Liver (tissue), 9 donors: ENCODE data around the gene ABLIM1. TPM values are rescaled to one million over a fixed set of nuclear protein-coding genes. Genes with fewer than 3 reads are reported as not detected.

Source experiments
- DNase-seq: peaks from one replicate; pipeline ENCODE4 v3.0.0-alpha.2; 2017; ENCODE audit warnings: low spot score
- H3K27ac ChIP-seq, 2 donors: one replicate each; pipeline ENCODE4 v1.7.0; 2013; ENCODE audit warnings: inconsistent platforms in 2 of 2, low read length in 2 of 2, control low read depth in 1 of 2, low read depth in 1 of 2, mild to moderate bottlenecking in 1 of 2
- H3K27me3 ChIP-seq, 4 donors: one replicate each; pipeline versions ENCODE4 v1.6.1 to v1.7.0; 2013; ENCODE audit warnings: low read length in 3 of 4, inconsistent platforms in 1 of 4, mild to moderate bottlenecking in 1 of 4, moderate library complexity in 1 of 4; ENCODE audit not compliant: control insufficient read depth in 4 of 4, insufficient read depth in 4 of 4
- H3K36me3 ChIP-seq, 4 donors: one replicate each; pipeline versions ENCODE4 v1.6.1 to v1.7.0; 2013; ENCODE audit warnings: low read length in 3 of 4, mild to moderate bottlenecking in 3 of 4, low read depth in 1 of 4, moderate library complexity in 1 of 4; ENCODE audit not compliant: control insufficient read depth in 4 of 4, insufficient read depth in 3 of 4
- H3K4me1 ChIP-seq, 4 donors: one replicate each; pipeline versions ENCODE4 v1.6.1 to v1.7.0; 2013; ENCODE audit warnings: low read length in 3 of 4, mild to moderate bottlenecking in 3 of 4, moderate library complexity in 1 of 4; ENCODE audit not compliant: control insufficient read depth in 4 of 4, insufficient read depth in 4 of 4
- H3K4me3 ChIP-seq, 3 donors: one replicate each; pipeline versions ENCODE4 v1.6.1 to v1.7.0; 2013; ENCODE audit warnings: low read length in 3 of 3, control low read depth in 1 of 3, low read depth in 1 of 3, mild to moderate bottlenecking in 1 of 3
- H3K9ac ChIP-seq, 2 donors: one replicate each; pipeline ENCODE4 v1.7.0; 2013; ENCODE audit warnings: low read length in 2 of 2, mild to moderate bottlenecking in 2 of 2, moderate library complexity in 2 of 2, control low read depth in 1 of 2, low read depth in 1 of 2
- H3K9me3 ChIP-seq, 4 donors: one replicate each; pipeline versions ENCODE4 v1.6.1 to v1.7.0; 2013; ENCODE audit warnings: low read length in 3 of 4; ENCODE audit not compliant: control insufficient read depth in 4 of 4
- ATF3 ChIP-seq: IDR thresholded peaks from 2 replicates; pipeline ENCODE4 v1.6.1; 2016; ENCODE audit warnings: antibody characterized with exemption
- EGR1 ChIP-seq, 2 donors: IDR thresholded peaks; 2 replicates each; pipeline ENCODE4 v1.6.1; 2016 to 2018; ENCODE audit warnings: antibody characterized with exemption in 2 of 2, low read depth in 2 of 2
- FOXA1 ChIP-seq: IDR thresholded peaks from 2 replicates; pipeline ENCODE4 v1.6.1; 2016; ENCODE audit warnings: antibody characterized with exemption
- GABPA ChIP-seq, 2 donors: IDR thresholded peaks in 1 of 2; conservative IDR thresholded peaks in 1 of 2; 2 replicates each; pipeline ENCODE4 v1.6.1; 2016; ENCODE audit warnings: antibody characterized with exemption in 2 of 2, mild to moderate bottlenecking in 1 of 2, moderate library complexity in 1 of 2
- HNF4A ChIP-seq, 2 donors: conservative IDR thresholded peaks; 2 replicates each; pipeline ENCODE4 v1.6.1; 2016; ENCODE audit warnings: antibody characterized with exemption in 2 of 2, mild to moderate bottlenecking in 2 of 2
- HNF4G ChIP-seq: IDR thresholded peaks from 2 replicates; pipeline ENCODE4 v1.6.1; 2016; ENCODE audit warnings: antibody characterized with exemption
- JUND ChIP-seq, 2 donors: IDR thresholded peaks; 2 replicates each; pipeline ENCODE4 v1.6.1; 2016; ENCODE audit warnings: antibody characterized with exemption in 2 of 2
- MAX ChIP-seq: IDR thresholded peaks from 2 replicates; pipeline ENCODE4 v1.6.1; 2016; ENCODE audit warnings: antibody characterized with exemption
- NR2F2 ChIP-seq: IDR thresholded peaks from 2 replicates; pipeline ENCODE4 v1.6.1; 2016; ENCODE audit warnings: antibody characterized with exemption
- RAD21 ChIP-seq, 2 donors: IDR thresholded peaks; 2 replicates each; pipeline ENCODE4 v1.6.1; 2016; ENCODE audit warnings: antibody characterized with exemption in 2 of 2, mild to moderate bottlenecking in 2 of 2
- RXRA ChIP-seq, 2 donors: IDR thresholded peaks; 2 replicates each; pipeline ENCODE4 v1.6.1; 2017 to 2018; ENCODE audit warnings: antibody characterized with exemption in 2 of 2, mild to moderate bottlenecking in 1 of 2
- SP1 ChIP-seq: IDR thresholded peaks from 2 replicates; pipeline ENCODE4 v1.6.1; 2018; ENCODE audit warnings: antibody characterized with exemption, mild to moderate bottlenecking
- TAF1 ChIP-seq: conservative IDR thresholded peaks from 2 replicates; pipeline ENCODE4 v1.6.1; 2016; ENCODE audit warnings: antibody characterized with exemption, mild to moderate bottlenecking
- YY1 ChIP-seq: IDR thresholded peaks from 2 replicates; pipeline ENCODE4 v1.6.1; 2016; ENCODE audit warnings: antibody characterized with exemption, mild to moderate bottlenecking
- ZBTB33 ChIP-seq: IDR thresholded peaks from 2 replicates; pipeline ENCODE4 v1.6.1; 2016; ENCODE audit warnings: antibody characterized with exemption
- WGBS: extraction: QIAGEN DNeasy Blood & Tissue Kit; methylation state at CpG from one replicate; pipeline ENCODE4 v1.1.7; 2013; 5-methylcytosine and 5-hydroxymethylcytosine counted together
- polyA plus RNA-seq, 2 donors: library from polyadenylated mRNA; stranded (reverse) in 1 of 2; unstranded in 1 of 2; fragments of 200-250 nt in 1 of 2; fragments of >200 nt in 1 of 2; fragmentation: Nextera tagmentation in 1 of 2; extraction: Ambion mirVana in 1 of 2; gene quantifications; one replicate each; pipeline versions ENCODE4 v1.2.1 to v1.2.3, GENCODE V29; 2013 to 2015
- total RNA-seq, 2 donors: library from RNA; depleted of rRNA; stranded (reverse); fragments of >200 nt; gene quantifications; one replicate each; pipeline ENCODE4 v1.2.3, GENCODE V29; 2014
- TF ChIP-seq, protein P1 (sequence below): fragments of 150-350 bp; IDR thresholded peaks from 2 replicates; pipeline ENCODE4 v1.5.1; 2017; ENCODE audit warnings: improper control_type of control experiment, low read depth, low read length; ENCODE audit not compliant: missing input control
- donor health status: healthy.
- donor health status: healthy.
- donor health status: healthy.
- donor health status: healthy.
- donor health status: healthy.

ABLIM1 gene
- total and polyA plus RNA-seq, 4 donors = 10.9 to 31.3 (median 13.1) TPM

DNA sequence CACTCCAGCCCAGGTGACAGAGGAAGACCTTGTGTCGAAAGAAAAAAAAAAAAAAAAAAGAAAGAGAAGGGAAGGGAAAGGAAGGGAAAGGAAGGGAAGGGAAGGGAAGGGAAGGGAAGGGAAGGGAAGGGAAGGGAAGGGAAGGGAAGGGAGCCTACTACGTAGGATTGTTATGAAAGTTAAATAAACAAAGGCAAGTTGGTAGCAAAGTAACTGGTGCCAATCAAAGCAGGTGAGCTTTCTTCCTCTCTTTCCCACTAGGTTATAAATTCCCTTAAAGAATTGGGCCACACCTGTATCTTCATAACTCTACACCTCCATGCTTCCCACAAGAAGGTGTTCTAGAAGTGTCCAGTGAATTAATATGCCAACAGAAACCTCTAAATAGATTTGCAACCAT is 157.4 kb downstream of the ABLIM1 start:
- H3K27me3 ChIP-seq = no peaks in the 10 kb centered on the region
- no peak for DNase-seq
- H3K4me3 ChIP-seq = no peak overlapping the region
- H3K36me3 ChIP-seq = peaks cover 0 to 7% (median under 1%) of the 10 kb centered on the region in 4 donors
- H3K9ac ChIP-seq = no peak overlapping the region
- no peak overlapping the region for H3K27ac ChIP-seq
- peaks cover 0 to 9% (median 7%) of the 10 kb centered on the region in 4 donors for H3K4me1 ChIP-seq
- H3K9me3 ChIP-seq = no peaks in the 10 kb centered on the region
- 66% methylated on average over 2 of the region's 2 CpGs for WGBS
- TF ChIP-seq YY1 = no peak
- TF ChIP-seq FOXA1 = no peak
- TF ChIP-seq RAD21 (IDR thresholded peaks at IDR 0.05) = no peak
- no peak for TF ChIP-seq JUND (IDR thresholded peaks at IDR 0.05)

DNA sequence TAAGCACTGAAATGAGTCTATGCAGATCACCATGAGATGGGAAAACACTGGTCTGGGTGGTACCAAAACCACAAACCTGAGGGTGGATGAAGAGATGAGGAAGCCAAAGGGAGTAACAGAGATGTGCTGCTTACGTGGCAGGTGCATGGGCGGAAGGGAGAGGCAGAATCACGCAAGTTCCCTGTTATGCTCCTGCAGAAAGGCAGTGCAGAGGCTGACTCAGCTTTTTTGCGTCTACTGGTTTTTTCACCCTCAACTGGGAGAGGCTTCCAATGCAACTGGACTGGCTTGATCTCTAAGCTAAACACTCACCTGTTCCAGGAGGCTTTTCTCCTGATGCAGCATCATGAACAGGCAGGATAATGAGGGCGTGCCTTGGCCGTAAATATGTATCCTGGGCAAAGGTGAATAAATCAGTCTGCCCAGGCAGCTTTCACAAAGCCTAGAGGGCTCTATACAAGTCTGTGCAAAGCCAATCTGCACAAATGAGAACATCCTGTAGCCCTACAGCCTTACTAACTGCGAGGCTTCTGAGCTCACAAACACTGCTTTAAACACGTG is 158.4 kb downstream of the ABLIM1 start:
- H3K27me3 ChIP-seq = no peaks in the 10 kb centered on the region
- no peaks in the 10 kb centered on the region for H3K9me3 ChIP-seq
- no peak for TF ChIP-seq TAF1
- H3K36me3 ChIP-seq = peaks cover 2 to 13% (median 7%) of the 10 kb centered on the region in 4 donors
- H3K4me1 ChIP-seq = peaks cover 0 to 1% (median 0%) of the 10 kb centered on the region in 4 donors
- DNase-seq = no peak
- H3K9ac ChIP-seq = no peak overlapping the region
- WGBS = 79% methylated on average over 8 of the region's 8 CpGs
- H3K4me3 ChIP-seq = no peak overlapping the region
- H3K27ac ChIP-seq = no peak overlapping the region

DNA sequence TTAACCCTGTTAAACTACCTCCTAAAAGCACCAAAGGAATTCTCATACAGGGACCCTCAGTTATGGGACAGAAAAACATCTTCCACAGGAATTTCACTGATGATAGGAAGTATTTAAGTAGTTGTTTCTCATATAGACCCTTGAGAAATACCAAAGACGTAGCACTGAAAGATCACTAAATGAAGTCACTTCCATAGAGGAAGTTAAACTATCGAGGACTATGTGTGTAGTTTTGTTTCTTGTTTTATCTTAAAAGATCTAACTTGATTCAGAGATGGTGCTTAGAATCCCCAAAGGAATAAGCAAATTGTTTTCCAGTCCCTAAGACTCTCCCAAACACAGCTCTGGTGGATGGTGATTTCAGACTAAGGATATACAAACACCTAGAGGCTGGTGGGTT is 159.0 kb downstream of the ABLIM1 start:
- no peak for DNase-seq
- H3K27ac ChIP-seq = no peak overlapping the region
- H3K4me1 ChIP-seq = no peaks in the 10 kb centered on the region
- peaks cover 2 to 13% (median 8%) of the 10 kb centered on the region in 4 donors for H3K36me3 ChIP-seq
- WGBS = 79% methylated on average over 2 of the region's 2 CpGs
- no peak for TF ChIP-seq EGR1 (IDR thresholded peaks at IDR 0.05; ENCODE audit: low read depth in 2 of 2)
- no peak for TF ChIP-seq GABPA (IDR thresholded peaks at IDR 0.05 in 1 of 2, conservative IDR thresholded peaks at IDR 0.05 in 1 of 2)
- no peak for TF ChIP-seq NR2F2
- no peak for TF ChIP-seq HNF4G
- no peak for TF ChIP-seq ZBTB33
- no peak for TF ChIP-seq MAX
- TF ChIP-seq FOXA1 = no peak
- TF ChIP-seq YY1 = no peak
- no peak for TF ChIP-seq RAD21 (IDR thresholded peaks at IDR 0.05)
- TF ChIP-seq RXRA (IDR thresholded peaks at IDR 0.05) = no peak
- TF ChIP-seq, protein P1, sequence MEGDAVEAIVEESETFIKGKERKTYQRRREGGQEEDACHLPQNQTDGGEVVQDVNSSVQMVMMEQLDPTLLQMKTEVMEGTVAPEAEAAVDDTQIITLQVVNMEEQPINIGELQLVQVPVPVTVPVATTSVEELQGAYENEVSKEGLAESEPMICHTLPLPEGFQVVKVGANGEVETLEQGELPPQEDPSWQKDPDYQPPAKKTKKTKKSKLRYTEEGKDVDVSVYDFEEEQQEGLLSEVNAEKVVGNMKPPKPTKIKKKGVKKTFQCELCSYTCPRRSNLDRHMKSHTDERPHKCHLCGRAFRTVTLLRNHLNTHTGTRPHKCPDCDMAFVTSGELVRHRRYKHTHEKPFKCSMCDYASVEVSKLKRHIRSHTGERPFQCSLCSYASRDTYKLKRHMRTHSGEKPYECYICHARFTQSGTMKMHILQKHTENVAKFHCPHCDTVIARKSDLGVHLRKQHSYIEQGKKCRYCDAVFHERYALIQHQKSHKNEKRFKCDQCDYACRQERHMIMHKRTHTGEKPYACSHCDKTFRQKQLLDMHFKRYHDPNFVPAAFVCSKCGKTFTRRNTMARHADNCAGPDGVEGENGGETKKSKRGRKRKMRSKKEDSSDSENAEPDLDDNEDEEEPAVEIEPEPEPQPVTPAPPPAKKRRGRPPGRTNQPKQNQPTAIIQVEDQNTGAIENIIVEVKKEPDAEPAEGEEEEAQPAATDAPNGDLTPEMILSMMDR = no peak
- no peak for TF ChIP-seq SP1
- no peak for TF ChIP-seq HNF4A (conservative IDR thresholded peaks at IDR 0.05)
- TF ChIP-seq ATF3 = no peak
- H3K9me3 ChIP-seq = no peaks in the 10 kb centered on the region
- H3K9ac ChIP-seq = no peak overlapping the region
- no peak overlapping the region for H3K4me3 ChIP-seq
- H3K27me3 ChIP-seq = no peaks in the 10 kb centered on the region
